ENCODE data around the gene LRRC3.

The LRRC3 gene

DNA sequence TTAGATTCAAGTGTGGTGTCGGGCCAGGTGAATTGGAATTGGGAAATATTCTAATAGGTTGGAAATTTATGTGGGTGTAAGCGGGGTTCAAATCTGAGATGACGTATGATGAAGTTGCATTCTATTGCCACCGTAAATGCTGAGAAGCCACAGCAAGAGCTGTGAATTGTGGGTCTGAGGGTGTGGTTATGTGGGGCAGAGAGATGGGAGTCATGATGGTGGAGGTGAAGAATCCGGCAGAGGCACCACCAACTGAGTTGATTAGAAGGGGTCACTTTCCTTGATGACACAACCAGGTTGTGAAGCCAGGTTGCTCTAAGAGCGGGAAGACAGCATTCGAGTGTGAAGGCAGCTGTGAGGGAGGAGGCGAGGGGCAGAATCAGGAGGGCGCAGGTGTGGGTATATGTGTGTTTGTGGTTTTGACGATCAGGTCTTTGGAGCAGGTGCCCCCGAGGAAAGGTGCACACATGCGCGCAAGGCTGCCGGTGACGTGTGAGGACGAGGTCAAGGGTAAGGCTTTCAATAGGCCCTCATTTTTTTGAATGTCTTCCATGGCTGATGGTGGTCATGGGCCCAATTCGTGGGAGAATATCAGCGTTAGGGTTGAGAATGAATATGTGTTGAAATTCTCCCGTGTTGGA is 18.7 kb downstream of the LRRC3 start:
- TF ChIP-seq, protein P1, sequence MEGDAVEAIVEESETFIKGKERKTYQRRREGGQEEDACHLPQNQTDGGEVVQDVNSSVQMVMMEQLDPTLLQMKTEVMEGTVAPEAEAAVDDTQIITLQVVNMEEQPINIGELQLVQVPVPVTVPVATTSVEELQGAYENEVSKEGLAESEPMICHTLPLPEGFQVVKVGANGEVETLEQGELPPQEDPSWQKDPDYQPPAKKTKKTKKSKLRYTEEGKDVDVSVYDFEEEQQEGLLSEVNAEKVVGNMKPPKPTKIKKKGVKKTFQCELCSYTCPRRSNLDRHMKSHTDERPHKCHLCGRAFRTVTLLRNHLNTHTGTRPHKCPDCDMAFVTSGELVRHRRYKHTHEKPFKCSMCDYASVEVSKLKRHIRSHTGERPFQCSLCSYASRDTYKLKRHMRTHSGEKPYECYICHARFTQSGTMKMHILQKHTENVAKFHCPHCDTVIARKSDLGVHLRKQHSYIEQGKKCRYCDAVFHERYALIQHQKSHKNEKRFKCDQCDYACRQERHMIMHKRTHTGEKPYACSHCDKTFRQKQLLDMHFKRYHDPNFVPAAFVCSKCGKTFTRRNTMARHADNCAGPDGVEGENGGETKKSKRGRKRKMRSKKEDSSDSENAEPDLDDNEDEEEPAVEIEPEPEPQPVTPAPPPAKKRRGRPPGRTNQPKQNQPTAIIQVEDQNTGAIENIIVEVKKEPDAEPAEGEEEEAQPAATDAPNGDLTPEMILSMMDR (IDR thresholded peaks at IDR 0.05), result no peak
- peaks cover 12% of the 10 kb centered on the region for H3K9me3 Mint-ChIP-seq
- H3K27ac Mint-ChIP-seq, result no peak overlapping the region
- no peak for DNase-seq
- no peaks in the 10 kb centered on the region for H3K4me1 Mint-ChIP-seq
- peaks cover 6% of the 10 kb centered on the region for H3K36me3 Mint-ChIP-seq (ENCODE audit: low read depth)
- no peak overlapping the region for H3K4me3 Mint-ChIP-seq
- H3K27me3 Mint-ChIP-seq (ENCODE audit: low read depth, poor library complexity), result peaks cover 5% of the 10 kb centered on the region

DNA sequence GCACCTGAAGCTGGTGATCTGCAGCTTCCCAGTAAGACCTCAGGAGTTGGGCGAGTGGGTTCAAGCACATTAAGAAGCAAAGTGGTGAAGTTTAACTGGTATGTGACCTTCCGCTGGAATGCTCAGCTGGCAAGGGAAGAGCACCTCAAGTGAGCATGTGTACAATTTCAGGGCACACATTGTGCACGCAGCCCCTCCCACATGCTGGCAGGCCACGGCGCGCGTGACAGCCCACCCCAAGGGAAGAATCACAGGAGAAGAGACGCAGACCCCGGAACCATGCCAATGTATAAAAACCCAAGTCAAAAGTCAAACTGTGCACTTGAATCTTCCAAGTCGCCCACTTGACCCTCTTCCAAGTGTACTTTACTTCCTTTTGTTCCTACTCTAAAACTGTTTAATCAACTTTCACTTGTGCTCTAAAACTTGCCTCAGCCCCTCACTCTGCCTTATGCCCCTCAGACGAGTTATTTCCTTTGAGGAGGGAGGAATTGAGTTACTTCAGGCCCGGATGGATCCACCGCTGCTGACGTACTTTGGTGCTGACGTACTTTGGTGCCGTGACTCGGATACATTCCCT is 20.0 kb downstream of the LRRC3 start:
- Mint-ChIP-seq H3K27me3 (ENCODE audit: low read depth, poor library complexity) (peaks cover 3% of the 10 kb centered on the region), H3K27ac (no peak overlapping the region), H3K4me3 (no peak overlapping the region), H3K9me3 (peaks cover 14% of the 10 kb centered on the region), H3K36me3 (ENCODE audit: low read depth) (peaks cover 6% of the 10 kb centered on the region), H3K4me1 (no peaks in the 10 kb centered on the region)
- TF ChIP-seq, protein P1 (IDR thresholded peaks at IDR 0.05), result no peak
- no peak for DNase-seq

DNA sequence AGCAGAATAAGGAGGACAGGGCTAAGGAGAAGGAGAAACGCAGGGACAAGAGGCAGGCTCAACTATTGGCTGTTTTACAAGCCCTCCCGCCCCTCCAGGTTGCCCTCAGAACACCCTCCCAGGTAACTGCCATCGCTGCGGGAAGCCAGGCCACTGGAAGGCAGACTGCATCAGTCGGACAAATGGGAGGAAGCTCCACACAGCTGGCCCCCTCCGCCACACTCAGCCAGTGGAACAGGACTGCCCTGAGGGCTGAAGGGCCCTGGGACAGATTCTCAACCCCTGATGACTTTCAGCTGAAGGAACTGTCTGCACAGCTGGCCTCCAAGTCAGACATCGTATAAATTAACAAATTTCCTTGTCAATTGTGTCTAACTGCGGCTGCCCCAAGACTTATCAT is 21.8 kb downstream of the LRRC3 start:
- no peak for DNase-seq
- Mint-ChIP-seq H3K27me3 (ENCODE audit: low read depth, poor library complexity) (no peaks in the 10 kb centered on the region), H3K36me3 (ENCODE audit: low read depth) (peaks cover 6% of the 10 kb centered on the region), H3K9me3 (peaks cover 14% of the 10 kb centered on the region), H3K4me3 (no peak overlapping the region), H3K4me1 (peaks cover 2% of the 10 kb centered on the region), H3K27ac (no peak overlapping the region)
- TF ChIP-seq, protein P1 (IDR thresholded peaks at IDR 0.05), result no peak

DNA sequence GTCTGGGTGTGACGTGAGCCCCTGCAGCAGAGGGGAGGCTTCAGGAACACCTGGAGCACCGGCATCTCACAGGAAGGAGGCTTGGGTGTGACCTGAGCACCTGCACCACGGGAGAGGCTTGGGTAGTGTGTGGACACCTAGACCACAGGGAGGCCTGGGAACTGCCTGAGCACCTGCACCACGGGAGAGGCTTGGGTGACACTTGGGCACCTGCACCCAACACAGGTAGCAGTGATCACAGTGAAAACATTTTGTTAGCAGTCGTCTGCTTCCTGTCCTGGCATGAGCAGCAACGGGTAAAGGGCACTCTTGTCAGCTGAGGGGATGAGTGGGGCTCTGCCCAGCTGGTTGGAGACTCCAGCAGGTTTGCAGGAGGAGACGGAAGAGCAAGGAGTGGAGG is 22.4 kb downstream of the LRRC3 start:
- H3K27me3 Mint-ChIP-seq (ENCODE audit: low read depth, poor library complexity), result no peaks in the 10 kb centered on the region

DNA sequence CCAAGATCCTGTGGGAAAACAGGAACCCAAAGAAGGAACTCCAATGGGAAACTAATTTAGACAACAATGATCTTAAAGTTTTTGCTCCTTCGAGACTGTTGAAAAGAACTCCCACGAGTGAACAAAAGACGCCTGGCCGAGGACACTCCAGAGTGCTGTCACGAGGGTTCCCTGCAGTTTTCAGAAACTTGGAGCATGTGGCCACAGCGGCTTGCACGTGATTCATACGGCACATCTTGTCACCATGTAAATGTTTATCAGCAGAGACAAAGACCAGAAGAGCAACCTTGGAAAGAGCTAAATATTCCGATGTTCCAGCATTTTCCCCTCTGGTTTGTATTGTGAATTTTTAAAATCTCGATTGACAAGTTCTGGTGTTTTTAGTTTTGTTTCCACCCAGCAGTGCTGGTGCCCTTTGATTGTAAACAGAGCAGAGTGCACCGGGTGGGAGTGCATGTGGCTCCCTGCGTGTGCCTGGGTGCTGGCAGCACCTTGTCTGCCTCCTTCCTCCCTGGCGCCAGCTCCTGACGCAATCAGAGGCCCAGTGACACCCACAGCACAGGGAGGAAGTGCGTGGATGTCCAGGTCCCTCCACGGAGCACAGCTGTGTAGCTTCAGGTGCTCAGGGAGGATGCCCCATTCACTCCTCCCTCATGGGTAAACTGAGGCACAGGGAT is 23.0 kb downstream of the LRRC3 start:
- peaks cover 9% of the 10 kb centered on the region for H3K4me1 Mint-ChIP-seq
- peaks cover 6% of the 10 kb centered on the region for H3K36me3 Mint-ChIP-seq (ENCODE audit: low read depth)
- no peak overlapping the region for H3K4me3 Mint-ChIP-seq
- H3K27ac Mint-ChIP-seq, result no peak overlapping the region
- TF ChIP-seq, protein P1 (IDR thresholded peaks at IDR 0.05), result no peak
- peaks cover 14% of the 10 kb centered on the region for H3K9me3 Mint-ChIP-seq
- no peaks in the 10 kb centered on the region for H3K27me3 Mint-ChIP-seq (ENCODE audit: low read depth, poor library complexity)
- no peak for DNase-seq

More for the DNA sequence above, 22.4 kb downstream of the LRRC3 start:
- peaks cover 8% of the 10 kb centered on the region for H3K4me1 Mint-ChIP-seq
- H3K9me3 Mint-ChIP-seq, result peaks cover 14% of the 10 kb centered on the region
- no peak overlapping the region for H3K4me3 Mint-ChIP-seq
- peaks cover 6% of the 10 kb centered on the region for H3K36me3 Mint-ChIP-seq (ENCODE audit: low read depth)
- no peak overlapping the region for H3K27ac Mint-ChIP-seq
- DNase-seq, result no peak
- TF ChIP-seq, protein P1 (IDR thresholded peaks at IDR 0.05), result no peak
